HEK293T (cell line): ENCODE results near the gene PRPSAP2.

Source experiments
- CTCF ChIA-PET: fragments of 350-600 bp; formaldehyde crosslinking; extraction: SDS; loops from one replicate; lab custom pipeline; 2021; ENCODE audit warnings: antibody characterized with exemption, inconsistent platforms; lab: Yijun Ruan, JAX
- POLR2A ChIA-PET: fragments of 350-600 bp; formaldehyde crosslinking; extraction: SDS; loops from one replicate; lab custom pipeline; 2020; ENCODE audit warnings: antibody characterized with exemption, inconsistent platforms; lab: Yijun Ruan, JAX
- DNase-seq: peaks from one replicate; pipeline ENCODE4 v3.0.0; 2012; ENCODE audit warnings: mixed read lengths; ENCODE audit errors: extremely low spot score
- ARNT ChIP-seq: fragments of 450-650 bp; IDR thresholded peaks from 2 replicates; pipeline ENCODE4 v1.6.1; 2017; ENCODE audit warnings: mild to moderate bottlenecking
- BHLHE40 ChIP-seq: fragments of 450-650 bp; IDR thresholded peaks from 2 replicates; pipeline ENCODE4 v1.6.1; 2016; ENCODE audit warnings: mild to moderate bottlenecking, moderate library complexity, borderline replicate concordance
- CTBP1 ChIP-seq: fragments of 450-650 bp; IDR thresholded peaks from 2 replicates; pipeline ENCODE4 v1.6.1; 2016; ENCODE audit warnings: borderline replicate concordance
- ELF4 ChIP-seq: fragments of 450-650 bp; IDR thresholded peaks from 2 replicates; pipeline ENCODE4 v1.6.1; 2017; ENCODE audit warnings: antibody characterized with exemption
- FOXA1 ChIP-seq: fragments of 450-650 bp; IDR thresholded peaks from 2 replicates; pipeline ENCODE4 v1.6.1; 2016; ENCODE audit warnings: mild to moderate bottlenecking
- FOXK2 ChIP-seq: fragments of 450-650 bp; IDR thresholded peaks from 2 replicates; pipeline ENCODE4 v1.6.1; 2016; ENCODE audit warnings: mild to moderate bottlenecking
- FOXM1 ChIP-seq: fragments of 450-650 bp; IDR thresholded peaks from 2 replicates; pipeline ENCODE4 v1.6.1; 2017; ENCODE audit warnings: mild to moderate bottlenecking, borderline replicate concordance
- HDGF ChIP-seq: fragments of 450-650 bp; IDR thresholded peaks from 2 replicates; pipeline ENCODE4 v1.6.1; 2017; ENCODE audit warnings: antibody characterized with exemption, borderline replicate concordance
- L3MBTL2 ChIP-seq: fragments of 450-650 bp; conservative IDR thresholded peaks from 2 replicates; pipeline ENCODE4 v1.6.1; 2016; ENCODE audit warnings: mild to moderate bottlenecking
- LEF1 ChIP-seq: fragments of 450-650 bp; IDR thresholded peaks from 2 replicates; pipeline ENCODE4 v1.6.1; 2017; ENCODE audit warnings: mild to moderate bottlenecking, borderline replicate concordance
- NFRKB ChIP-seq: fragments of 450-650 bp; IDR thresholded peaks from 2 replicates; pipeline ENCODE4 v1.6.1; 2016; ENCODE audit warnings: mild to moderate bottlenecking, moderate library complexity
- SP1 ChIP-seq: fragments of 450-650 bp; IDR thresholded peaks from 2 replicates; pipeline ENCODE4 v1.6.1; 2017
- SUZ12 ChIP-seq: fragments of 450-650 bp; IDR thresholded peaks from 2 replicates; pipeline ENCODE4 v1.6.1; 2016; ENCODE audit warnings: mild to moderate bottlenecking
- TARDBP ChIP-seq: fragments of 450-650 bp; IDR thresholded peaks from 2 replicates; pipeline ENCODE4 v1.6.1; 2016
- ZNF384 ChIP-seq: fragments of 450-650 bp; IDR thresholded peaks from 2 replicates; pipeline ENCODE4 v1.6.1; 2016
- TF ChIP-seq, protein P1 (sequence below): fragments of 450-650 bp; IDR thresholded peaks from 2 replicates; pipeline ENCODE4 v1.6.1; 2016

The PRPSAP2 gene

DNA sequence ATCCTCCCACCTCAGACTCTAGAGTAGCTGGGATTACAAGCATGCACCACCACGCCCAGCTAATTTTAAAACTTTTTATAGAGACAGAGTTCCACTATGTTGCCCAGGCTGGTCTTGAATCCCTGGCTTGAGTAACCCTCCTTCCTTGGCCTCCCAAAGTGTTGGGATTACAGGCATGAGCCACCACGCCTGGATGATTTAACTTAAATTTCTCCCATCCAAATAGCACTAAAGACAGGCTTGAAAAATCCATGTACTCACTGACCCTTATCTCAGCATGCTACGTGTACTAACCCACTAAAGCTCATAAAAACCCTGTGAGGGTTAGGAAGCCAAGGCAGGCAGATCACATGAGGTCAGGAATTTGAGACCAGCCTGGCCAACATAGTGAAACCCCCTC is 98.7 kb downstream of the PRPSAP2 start:
- ChIA-PET CTCF (no interaction called here), POLR2A (no interaction called here)
- no peak for DNase-seq
- TF ChIP-seq L3MBTL2 (no peak), LEF1 (no peak), SP1 (no peak), FOXA1 (no peak), FOXK2 (no peak), HDGF (no peak), ZNF384 (no peak), TARDBP (no peak), NFRKB (no peak), ARNT (no peak)
- TF ChIP-seq, protein P1, sequence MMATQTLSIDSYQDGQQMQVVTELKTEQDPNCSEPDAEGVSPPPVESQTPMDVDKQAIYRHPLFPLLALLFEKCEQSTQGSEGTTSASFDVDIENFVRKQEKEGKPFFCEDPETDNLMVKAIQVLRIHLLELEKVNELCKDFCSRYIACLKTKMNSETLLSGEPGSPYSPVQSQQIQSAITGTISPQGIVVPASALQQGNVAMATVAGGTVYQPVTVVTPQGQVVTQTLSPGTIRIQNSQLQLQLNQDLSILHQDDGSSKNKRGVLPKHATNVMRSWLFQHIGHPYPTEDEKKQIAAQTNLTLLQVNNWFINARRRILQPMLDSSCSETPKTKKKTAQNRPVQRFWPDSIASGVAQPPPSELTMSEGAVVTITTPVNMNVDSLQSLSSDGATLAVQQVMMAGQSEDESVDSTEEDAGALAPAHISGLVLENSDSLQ: no peak

DNA sequence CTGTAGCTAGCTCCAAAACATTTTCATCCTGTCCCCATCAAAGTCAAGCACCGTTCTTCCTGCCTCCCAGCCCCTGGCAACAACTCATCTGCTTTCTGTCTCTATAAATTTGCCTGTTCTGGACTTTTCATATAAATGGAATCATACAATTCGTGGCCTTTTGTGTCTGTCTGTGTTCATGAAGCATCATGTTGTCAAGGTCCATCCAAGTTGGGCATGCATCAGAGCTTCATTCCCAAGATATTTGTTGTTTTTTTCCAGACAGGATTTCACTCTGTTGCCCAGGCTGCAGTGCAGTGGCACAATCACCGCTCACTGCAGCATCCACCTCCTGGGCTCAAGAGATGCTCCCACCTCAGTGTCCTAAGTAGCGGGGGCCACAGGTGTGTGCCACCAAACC is 99.9 kb downstream of the PRPSAP2 start:
- no peak for DNase-seq
- ChIA-PET POLR2A (interaction anchor here (0.8 to 0.9 kb wide), 2 partner anchors 8 to 17 kb away, joined by 3 to 4 read pairs; no protein-coding TSS in a partner anchor), CTCF (interaction anchor here (1.0 kb wide), 1 partner anchor 65 kb away, joined by 3 read pairs; no protein-coding TSS in a partner anchor)
- TF ChIP-seq LEF1 (no peak), FOXK2 (no peak), SUZ12 (no peak), NFRKB (no peak), FOXM1 (no peak), SP1 (no peak), CTBP1 (no peak), ZNF384 (no peak), FOXA1 (no peak), BHLHE40 (no peak), ELF4 (no peak)

DNA sequence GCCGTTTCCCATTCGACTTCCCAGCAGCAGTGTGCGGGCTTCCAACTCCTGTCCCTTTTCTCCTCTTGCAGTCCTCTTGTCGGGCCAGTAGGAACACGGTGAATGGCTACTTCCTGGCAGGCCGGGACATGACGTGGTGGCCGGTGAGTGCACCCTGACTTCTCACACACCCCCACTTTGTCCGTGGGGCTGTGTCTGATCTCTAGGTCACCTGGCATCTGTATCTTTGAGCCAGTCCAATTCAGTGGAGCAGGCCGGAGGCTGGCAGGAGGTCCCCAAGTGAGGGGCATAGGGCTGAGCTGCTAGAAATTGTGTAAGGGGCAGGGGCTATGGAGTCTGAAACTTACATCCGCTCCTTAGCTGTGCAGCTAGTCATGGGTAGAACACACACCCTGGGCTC is 100.7 kb downstream of the PRPSAP2 start:
- TF ChIP-seq HDGF (no peak), ZNF384 (no peak), LEF1 (no peak), NFRKB (no peak), FOXK2 (no peak), CTBP1 (no peak), BHLHE40 (no peak), FOXM1 (no peak), SUZ12 (no peak), TARDBP (no peak), SP1 (no peak), ARNT (no peak), FOXA1 (no peak), ELF4 (no peak), L3MBTL2 (no peak)
- TF ChIP-seq, protein P1: no peak
- POLR2A ChIA-PET: no interaction called here
- no peak for DNase-seq
- CTCF ChIA-PET: interaction anchor here (0.7 kb wide), 1 partner anchor 9 kb away, joined by 3 read pairs; no protein-coding TSS in a partner anchor

DNA sequence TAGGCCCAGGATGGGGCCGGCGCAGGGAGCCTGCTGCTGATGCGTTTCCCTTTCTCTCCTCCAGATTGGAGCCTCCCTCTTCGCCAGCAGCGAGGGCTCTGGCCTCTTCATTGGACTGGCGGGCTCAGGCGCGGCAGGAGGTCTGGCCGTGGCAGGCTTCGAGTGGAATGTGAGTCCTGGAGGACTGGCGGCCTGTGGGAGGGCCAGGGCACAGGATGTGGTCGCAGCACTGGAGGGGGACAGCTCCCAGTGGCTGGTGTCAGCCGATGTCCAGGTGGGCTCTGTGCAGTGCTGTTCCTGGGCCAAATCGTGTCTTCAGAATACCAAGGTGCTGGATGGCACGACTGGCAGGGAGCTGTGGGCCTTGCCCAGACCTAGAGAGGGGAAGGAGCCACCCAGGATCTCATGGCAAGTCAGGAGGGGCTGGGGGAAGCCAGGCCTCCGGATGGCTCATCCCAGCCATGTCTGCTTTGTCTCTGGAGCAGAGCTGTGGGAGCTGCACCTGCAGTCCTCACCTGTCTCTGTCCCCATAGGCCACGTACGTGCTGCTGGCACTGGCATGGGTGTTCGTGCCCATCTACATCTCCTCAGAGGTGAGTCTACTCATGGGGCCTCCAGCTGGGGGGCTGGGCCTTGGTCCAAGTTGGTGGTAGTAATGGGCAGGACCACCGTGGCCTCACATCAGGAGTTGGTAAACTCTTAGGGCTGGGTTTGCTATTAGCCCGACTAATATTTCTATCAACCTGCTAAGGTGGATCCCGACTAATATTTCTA is 101.3 kb downstream of the PRPSAP2 start:
- DNase-seq: no peak
- CTCF ChIA-PET: no interaction called here
- TF ChIP-seq FOXK2: no peak
- no peak for TF ChIP-seq CTBP1
- TF ChIP-seq LEF1: no peak
- TF ChIP-seq NFRKB: no peak
- no peak for TF ChIP-seq TARDBP
- no peak for TF ChIP-seq ZNF384
- no peak for TF ChIP-seq SP1
- TF ChIP-seq ARNT: no peak
- no peak for TF ChIP-seq HDGF
- no peak for TF ChIP-seq L3MBTL2
- no peak for TF ChIP-seq BHLHE40
- POLR2A ChIA-PET: no interaction called here

DNA sequence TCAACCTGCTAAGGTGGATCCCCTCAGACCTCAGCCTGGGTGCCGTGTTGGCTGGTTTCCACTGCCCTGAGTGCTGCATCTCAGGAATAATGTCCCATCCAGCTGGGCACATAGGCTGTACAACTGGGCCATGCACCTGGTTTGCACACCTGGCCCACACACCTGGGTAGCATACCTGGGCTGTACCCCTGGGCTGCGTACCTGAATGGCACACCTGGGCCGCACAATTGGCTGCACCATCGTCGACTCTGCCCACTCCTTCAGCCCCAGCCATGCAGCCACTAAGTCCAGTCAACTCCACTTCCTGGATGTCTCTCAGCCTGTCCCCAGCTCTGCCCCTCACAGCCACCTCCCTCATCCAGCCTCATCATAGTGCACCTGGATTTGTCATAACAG is 101.9 kb downstream of the PRPSAP2 start:
- ChIA-PET POLR2A (no interaction called here), CTCF (interaction anchor here (1.6 kb wide), 1 partner anchor 11 kb away, joined by 7 read pairs; no protein-coding TSS in a partner anchor)
- no peak for DNase-seq
- TF ChIP-seq BHLHE40 (no peak), FOXK2 (no peak), CTBP1 (no peak), NFRKB (no peak)

DNA sequence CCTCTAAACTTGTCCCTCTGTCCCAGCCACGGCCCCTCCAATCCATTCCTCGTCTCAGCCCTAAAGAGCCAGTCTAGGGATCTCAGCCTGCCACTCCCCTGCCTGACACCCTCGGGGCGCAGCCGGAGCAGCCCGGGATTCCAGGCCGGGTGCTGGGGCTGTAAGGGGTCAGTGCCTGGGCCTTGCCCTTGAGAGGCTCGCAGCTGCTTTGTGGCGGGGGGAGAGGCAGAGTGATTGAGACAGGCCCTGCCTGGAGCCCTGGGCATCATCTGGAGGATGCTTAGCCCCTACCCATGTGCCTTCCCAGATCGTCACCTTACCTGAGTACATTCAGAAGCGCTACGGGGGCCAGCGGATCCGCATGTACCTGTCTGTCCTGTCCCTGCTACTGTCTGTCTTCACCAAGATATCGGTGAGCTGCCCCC is 102.3 kb downstream of the PRPSAP2 start:
- CTCF ChIA-PET: interaction anchor here (0.9 to 1.8 kb wide), 6 partner anchors 11 to 335 kb away, joined by 3 to 7 read pairs (median 4); partner anchors contain the start of gene PRPSAP2
- POLR2A ChIA-PET: no interaction called here

More for the DNA sequence above, 102.3 kb downstream of the PRPSAP2 start:
- TF ChIP-seq FOXA1: no peak
- no peak for DNase-seq
